Esophagus muscularis mucosa (tissue), 4 donors: ENCODE measurements around the gene PTP4A1. TPM values are rescaled to one million over a fixed set of nuclear protein-coding genes. Genes with fewer than 3 reads are reported as not detected.

Experiments
- DNase-seq: peaks from one replicate; pipeline ENCODE4 v3.0.0-alpha.2; 2017; ENCODE audit errors: extremely low spot score
- H3K27ac ChIP-seq, 4 donors: fragments of 200-600 bp; sonication (generic); replicated peaks in 1 of 4; 1 replicate in 3 of 4; 2 replicates in 1 of 4; pipeline ENCODE4 v1.5.1; 2016 to 2019; ENCODE audit warnings: mild to moderate bottlenecking in 1 of 4
- H3K27me3 ChIP-seq, 4 donors: fragments of 200-600 bp; sonication (generic); one replicate each; pipeline versions ENCODE4 v1.5.1 to v1.6.0; 2016 to 2019
- H3K36me3 ChIP-seq, 4 donors: fragments of 200-600 bp; sonication (generic); one replicate each; pipeline ENCODE4 v1.5.1; 2016 to 2019
- H3K4me1 ChIP-seq, 4 donors: fragments of 200-600 bp; sonication (generic); one replicate each; pipeline ENCODE4 v1.5.1; 2016 to 2019
- H3K4me3 ChIP-seq, 4 donors: fragments of 200-600 bp; sonication (generic); 1 replicate in 2 of 4; 2 replicates in 2 of 4; pipeline ENCODE4 v1.5.1; 2016 to 2019; ENCODE audit warnings: mild to moderate bottlenecking in 4 of 4, moderate library complexity in 1 of 4
- H3K9me3 ChIP-seq, 4 donors: fragments of 200-600 bp; sonication (generic); 1 replicate in 3 of 4; 2 replicates in 1 of 4; pipeline ENCODE4 v1.5.1; 2016 to 2019
- CTCF ChIP-seq, 3 experiments: fragments of 200-600 bp in 2 of 3; fragments of 450-650 bp in 1 of 3; sonication (generic) in 2 of 3; IDR thresholded peaks; one replicate each; pipeline ENCODE4 v1.5.1; 2017 to 2019; ENCODE audit warnings: antibody characterized with exemption in 3 of 3, mild to moderate bottlenecking in 2 of 3, moderate library complexity in 1 of 3
- EP300 ChIP-seq: sonication (generic); formaldehyde crosslinking; IDR thresholded peaks from one replicate; pipeline ENCODE4 v1.6.1; 2017; ENCODE audit warnings: antibody characterized with exemption
- POLR2A ChIP-seq: fragments of 450-650 bp; IDR thresholded peaks from one replicate; pipeline ENCODE4 v1.6.1; 2017; ENCODE audit warnings: antibody characterized with exemption, moderate library complexity, mild to moderate bottlenecking, low read depth
- POLR2AphosphoS5 ChIP-seq, 2 donors: sonication (generic); formaldehyde crosslinking; IDR thresholded peaks; one replicate each; pipeline ENCODE4 v1.6.1; 2017; ENCODE audit warnings: antibody characterized with exemption in 2 of 2
- WGBS: methylation state at CpG from one replicate; pipeline ENCODE4 v1.1.5; 2018; 5-methylcytosine and 5-hydroxymethylcytosine counted together
- intact Hi-C: fragments of 100-400 bp; cut with DNase I; formaldehyde crosslinking; loops from one replicate; pipeline ENCODE4 v1.15.1; 2023
- total RNA-seq, 4 donors: library from RNA; depleted of rRNA; stranded (reverse); fragments of >200 nt; gene quantifications; one replicate each; pipeline versions ENCODE4 v1.1.0 to v1.2.1, GENCODE V29; 2016

Gene PTP4A1
- total RNA-seq, 4 donors from 2014 or later: 23.7 to 31.3 (median 27.8) TPM

GRCh38 chr6:63599243-63599642, 27.0 kb downstream of the PTP4A1 start:
- no peak for TF ChIP-seq POLR2A
- no peak for TF ChIP-seq POLR2AphosphoS5 (IDR thresholded peaks at IDR 0.05)
- TF ChIP-seq EP300: no peak
- TF ChIP-seq CTCF (IDR thresholded peaks at IDR 0.05): no peak
- Histone ChIP-seq H3K9me3 (no peaks in the 10 kb centered on the region), H3K36me3 (no peaks in the 10 kb centered on the region), H3K4me1 (peaks cover 0 to 14% (median 8%) of the 10 kb centered on the region in 4 donors), H3K4me3 (no peak overlapping the region), H3K27me3 (no peaks in the 10 kb centered on the region), H3K27ac (no peak overlapping the region)
- WGBS: 85% methylated on average over 7 of the region's 7 CpGs
- intact Hi-C loops: loop anchor here (5.0 kb wide), 1 partner anchor 38 kb away; the partner anchor contains the start of gene PHF3
- DNase-seq: no peak

GRCh38 chr6:63600136-63600535, 27.9 kb downstream of the PTP4A1 start:
- no peaks in the 10 kb centered on the region for H3K9me3 ChIP-seq
- 69% methylated on average over 6 of the region's 6 CpGs for WGBS
- intact Hi-C loops: no loop called here

GRCh38 chr6:63609231-63609630, 37.0 kb downstream of the PTP4A1 start:
- WGBS: 94% methylated on average over 1 of the region's 1 CpG
- no peaks in the 10 kb centered on the region for H3K27me3 ChIP-seq
- H3K4me1 ChIP-seq: no peaks in the 10 kb centered on the region
- no peaks in the 10 kb centered on the region for H3K36me3 ChIP-seq
- no peak overlapping the region for H3K4me3 ChIP-seq
- no peak for TF ChIP-seq POLR2A
- DNase-seq: no peak
- H3K9me3 ChIP-seq: no peaks in the 10 kb centered on the region
- intact Hi-C loops: no loop called here
- H3K27ac ChIP-seq: no peak overlapping the region

More at GRCh38 chr6:63600136-63600535, 27.9 kb downstream of the PTP4A1 start:
- Histone ChIP-seq H3K36me3 (no peaks in the 10 kb centered on the region), H3K4me1 (peaks cover 0 to 14% (median 8%) of the 10 kb centered on the region in 4 donors), H3K27ac (no peak overlapping the region), H3K4me3 (no peak overlapping the region), H3K27me3 (no peaks in the 10 kb centered on the region)
- no peak for TF ChIP-seq EP300
- no peak for DNase-seq

- DNase-seq: no peak
- Histone ChIP-seq H3K27ac (no peak overlapping the region), H3K9me3 (no peaks in the 10 kb centered on the region), H3K36me3 (no peaks in the 10 kb centered on the region), H3K4me3 (no peak overlapping the region), H3K27me3 (no peaks in the 10 kb centered on the region), H3K4me1 (no peaks in the 10 kb centered on the region)
- intact Hi-C loops: no loop called here
- WGBS: 87% methylated on average over 1 of the region's 1 CpG
- TF ChIP-seq EP300 (no peak), POLR2AphosphoS5 (IDR thresholded peaks at IDR 0.05) (no peak), POLR2A (no peak), CTCF (IDR thresholded peaks at IDR 0.05) (no peak)
These were observed 38.7 kb downstream of the PTP4A1 start for GRCh38 chr6:63610944-63611343.

- Histone ChIP-seq H3K4me1 (no peaks in the 10 kb centered on the region), H3K27ac (no peak overlapping the region), H3K27me3 (no peaks in the 10 kb centered on the region), H3K9me3 (no peaks in the 10 kb centered on the region), H3K4me3 (no peak overlapping the region), H3K36me3 (no peaks in the 10 kb centered on the region)
- no peak for DNase-seq
- WGBS: 95% methylated on average over 1 of the region's 1 CpG
- TF ChIP-seq CTCF (IDR thresholded peaks at IDR 0.05) (no peak), POLR2A (no peak), EP300 (no peak), POLR2AphosphoS5 (IDR thresholded peaks at IDR 0.05) (no peak)
- intact Hi-C loops: no loop called here
These were observed 39.3 kb downstream of the PTP4A1 start for GRCh38 chr6:63611560-63611959.

- Histone ChIP-seq H3K4me3 (no peak overlapping the region), H3K9me3 (no peaks in the 10 kb centered on the region), H3K4me1 (no peaks in the 10 kb centered on the region), H3K27me3 (no peaks in the 10 kb centered on the region), H3K27ac (no peak overlapping the region), H3K36me3 (no peaks in the 10 kb centered on the region)
- TF ChIP-seq CTCF (IDR thresholded peaks at IDR 0.05): no peak
- TF ChIP-seq EP300: no peak
- TF ChIP-seq POLR2A: no peak
- no peak for TF ChIP-seq POLR2AphosphoS5 (IDR thresholded peaks at IDR 0.05)
- intact Hi-C loops: no loop called here
- DNase-seq: no peak
- 92% methylated on average over 1 of the region's 1 CpG for WGBS
These were observed 43.3 kb downstream of the PTP4A1 start for GRCh38 chr6:63615590-63615989.
